GM18951 (cell line): Measurements from ENCODE around the gene MYOF.
"Not testable (repeated sequence)": the region's sequence is repeated elsewhere in the genome, so short reads cannot be mapped to it uniquely, and the experiment has no call there.

Experiments
- POLR2A ChIP-seq: IDR thresholded peaks from 4 replicates; pipeline ENCODE4 v1.6.1; 2011; ENCODE audit warnings: mild to moderate bottlenecking; ENCODE audit not compliant: insufficient read length, insufficient read depth; ENCODE audit errors: extremely low read depth
- in situ Hi-C: fragments of 300-500 bp; cut with MboI; formaldehyde crosslinking; loops from one replicate; pipeline ENCODE4 v1.12.0; 2022; ENCODE audit warnings: low sequenced_read_pairs, mixed read lengths, inconsistent platforms; ENCODE audit not compliant: unreplicated experiment

MYOF gene

DNA sequence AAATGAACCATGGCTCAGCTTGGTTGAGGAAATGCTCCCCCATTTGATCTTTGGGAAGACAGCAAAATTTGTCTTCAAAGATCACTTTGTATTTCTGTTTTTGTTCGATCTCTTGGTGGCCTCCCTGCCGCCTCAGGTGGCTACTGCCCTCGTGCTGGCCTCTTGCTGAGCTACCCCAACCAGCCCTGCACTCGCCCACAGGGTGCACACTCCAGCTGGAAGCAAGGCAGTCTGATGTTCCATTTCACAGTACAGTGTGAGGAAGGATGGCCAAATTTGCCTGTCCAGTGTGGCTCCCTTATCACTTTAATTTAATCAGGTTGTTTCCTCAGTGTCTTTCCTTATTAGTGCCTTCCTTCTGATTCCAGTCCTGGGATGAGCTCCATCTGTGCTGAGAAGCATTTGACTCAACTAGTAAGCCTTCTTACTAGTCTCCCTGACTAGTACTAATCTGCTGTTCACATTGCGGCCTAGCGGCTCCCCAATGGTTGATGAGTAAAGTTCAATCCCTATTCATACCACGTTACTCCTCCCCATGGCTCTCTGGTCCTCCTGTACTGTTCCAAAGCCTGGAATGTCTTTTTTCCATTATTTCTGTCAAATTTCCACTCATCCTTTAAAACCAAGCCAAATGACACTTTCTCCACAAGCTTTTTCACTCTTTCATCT is 8.2 kb downstream of the MYOF start:
- in situ Hi-C loops = no loop called here
- TF ChIP-seq POLR2A = no peak

DNA sequence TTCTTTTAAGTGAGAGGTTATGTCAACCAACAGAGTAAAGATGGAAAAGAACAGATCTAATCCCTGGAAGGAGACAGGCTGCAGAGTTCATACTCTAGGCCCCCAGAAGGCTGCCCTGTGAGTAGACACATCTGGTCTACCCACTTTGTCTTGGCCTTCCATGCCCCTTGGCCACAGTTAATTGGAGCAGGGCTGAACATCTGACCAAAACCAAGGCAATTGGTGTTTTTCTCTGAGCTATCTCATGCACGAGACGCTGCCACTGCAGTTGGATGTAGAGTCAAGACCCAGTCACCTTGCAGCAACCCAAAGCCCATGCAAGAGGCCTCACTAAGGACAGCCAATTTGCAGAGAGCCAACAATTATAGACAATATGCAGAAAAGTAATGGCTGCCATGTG is 9.0 kb downstream of the MYOF start:
- in situ Hi-C loops = no loop called here

DNA sequence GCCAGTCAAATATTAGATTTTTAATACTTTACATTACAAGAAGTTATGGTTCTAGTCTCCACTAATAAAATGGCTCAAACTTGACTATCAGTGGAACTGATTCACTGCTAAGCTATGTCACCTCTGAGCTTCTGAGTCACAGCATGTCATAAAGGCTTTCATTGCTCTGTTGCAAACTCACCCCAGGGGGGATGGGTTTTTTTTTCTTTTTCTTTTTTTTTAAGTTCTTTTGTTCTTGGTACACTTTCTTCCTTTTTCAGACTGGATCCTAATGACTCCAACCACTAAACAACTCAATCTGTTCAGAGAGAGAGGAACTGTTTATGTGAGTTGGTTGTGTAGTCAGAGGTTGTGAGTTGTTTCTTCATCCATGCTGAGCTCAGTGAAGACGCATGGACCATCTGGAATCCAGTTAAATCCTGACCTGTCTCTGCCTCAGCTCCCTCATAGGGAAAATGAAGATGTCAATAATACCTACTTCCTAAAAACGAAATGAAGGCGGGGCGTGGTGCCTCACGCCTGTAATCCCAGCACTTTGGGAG is 11.0 kb downstream of the MYOF start:
- in situ Hi-C loops = no loop called here

More for the DNA sequence above, 9.0 kb downstream of the MYOF start:
- no peak for TF ChIP-seq POLR2A

DNA sequence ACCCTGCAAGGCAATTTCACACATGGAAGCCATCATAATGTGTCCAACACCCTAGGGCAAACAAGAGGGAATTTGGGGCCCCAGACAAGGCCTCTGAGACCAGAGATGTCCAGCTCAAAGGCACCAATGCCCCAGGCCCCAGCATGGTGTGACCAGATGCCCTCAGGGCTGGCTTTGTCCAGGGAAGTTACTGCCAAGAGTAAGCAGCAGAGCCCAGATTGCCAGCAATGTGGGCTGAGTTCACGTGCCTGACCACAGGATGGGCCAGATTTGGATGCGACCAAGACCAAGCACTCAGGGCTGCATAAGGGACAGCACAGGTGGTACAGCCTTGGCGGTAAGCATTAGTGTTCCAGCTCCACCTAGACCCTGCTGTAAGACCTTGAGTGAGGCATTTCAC is 12.7 kb downstream of the MYOF start:
- in situ Hi-C loops = no loop called here
- no peak for TF ChIP-seq POLR2A

More for the DNA sequence above, 11.0 kb downstream of the MYOF start:
- TF ChIP-seq POLR2A = no peak

DNA sequence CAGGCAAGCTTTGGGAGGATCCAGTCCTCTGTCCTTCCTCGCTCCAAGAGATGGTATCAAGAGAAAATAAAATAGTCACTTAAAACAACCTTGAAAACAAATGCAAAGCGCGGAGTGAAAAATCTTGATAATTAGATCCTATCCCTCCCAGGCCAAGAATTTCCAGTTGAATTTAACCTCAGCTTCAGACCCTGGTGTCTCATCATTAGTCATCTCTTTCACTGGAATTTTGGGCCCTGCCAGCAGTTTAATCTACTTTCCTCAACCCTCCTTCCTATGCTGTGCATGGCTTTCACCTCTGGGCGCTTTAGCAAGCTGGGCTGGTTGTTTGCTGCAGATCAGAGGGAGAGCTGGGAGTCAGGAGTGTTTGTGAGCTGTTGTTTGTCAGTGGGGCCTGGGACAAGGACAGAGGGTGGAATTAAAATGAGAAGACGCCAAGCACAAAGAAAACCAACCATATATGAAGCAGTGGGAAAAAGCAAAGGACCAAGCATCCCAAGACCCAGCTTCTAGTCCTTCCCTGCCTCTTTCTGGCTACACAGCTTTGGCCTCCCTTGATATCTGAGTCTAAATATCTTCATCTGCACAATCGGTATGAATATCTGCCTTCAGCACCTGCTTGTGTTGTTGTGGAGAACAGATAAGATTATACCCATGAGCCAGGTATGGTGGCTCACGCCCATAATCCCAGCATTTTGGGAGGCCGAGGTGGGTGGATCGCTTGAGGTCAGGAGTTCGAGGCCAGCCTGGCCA is 13.5 kb downstream of the MYOF start:
- TF ChIP-seq POLR2A = no peak
- in situ Hi-C loops = no loop called here

DNA sequence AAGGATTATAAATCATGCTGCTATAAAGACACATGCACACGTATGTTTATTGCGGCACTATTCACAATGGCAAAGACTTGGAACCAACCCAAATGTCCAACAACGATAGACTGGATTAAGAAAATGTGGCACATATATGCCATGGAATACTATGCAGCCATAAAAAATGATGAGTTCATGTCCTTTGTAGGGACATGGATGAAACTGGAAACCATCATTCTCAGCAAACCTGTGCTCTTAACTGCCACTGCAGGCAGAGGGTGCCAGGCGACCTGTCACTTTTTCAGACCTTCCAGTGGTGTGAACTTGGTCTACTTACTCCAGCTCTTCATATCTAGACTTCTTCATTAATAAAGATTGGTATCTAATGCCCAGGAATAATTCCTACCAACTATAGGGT is 14.5 kb downstream of the MYOF start:
- in situ Hi-C loops = not testable (repeated sequence)

DNA sequence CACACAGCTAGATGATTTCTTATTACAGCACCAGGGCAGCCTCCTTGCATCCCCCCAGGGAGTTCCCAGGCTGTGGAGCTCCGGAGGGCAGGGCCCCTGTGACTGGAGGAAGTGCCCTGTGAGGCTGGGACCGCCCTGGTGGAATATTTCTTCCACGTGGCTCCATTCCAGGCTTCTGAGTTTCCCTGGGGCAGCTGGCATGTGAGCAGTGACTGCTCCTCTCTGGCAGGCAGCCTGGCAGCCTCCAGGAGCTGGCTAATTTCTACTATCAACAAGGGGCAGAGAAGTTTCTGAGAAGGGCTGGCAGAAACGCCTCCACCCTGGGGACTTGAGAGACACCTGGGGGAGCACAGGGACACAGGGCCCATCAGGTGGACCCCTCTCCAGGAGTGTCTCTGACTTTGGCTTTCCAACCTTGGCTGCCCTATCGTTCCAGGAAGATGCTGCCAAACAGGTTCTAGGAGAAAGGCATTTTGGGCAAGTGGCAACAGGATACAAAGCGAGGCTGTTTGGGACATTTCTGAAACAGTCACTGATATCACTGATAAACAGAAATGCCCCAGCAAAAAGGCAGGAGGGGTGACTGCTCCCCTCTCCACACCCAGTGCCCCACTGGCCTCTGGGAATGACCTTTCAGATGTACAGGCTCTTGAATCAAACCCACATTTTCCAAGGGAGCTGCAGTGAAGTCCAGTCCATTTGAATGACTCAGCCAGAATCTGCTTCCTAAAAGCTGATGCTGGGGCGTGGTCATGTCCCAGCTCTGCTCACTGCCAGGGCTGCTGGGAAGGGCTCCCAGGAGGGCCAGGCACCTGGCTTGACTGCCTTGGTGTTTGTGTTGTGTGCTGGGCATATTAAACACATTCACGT is 16.1 kb downstream of the MYOF start:
- in situ Hi-C loops = no loop called here
- TF ChIP-seq POLR2A = no peak

DNA sequence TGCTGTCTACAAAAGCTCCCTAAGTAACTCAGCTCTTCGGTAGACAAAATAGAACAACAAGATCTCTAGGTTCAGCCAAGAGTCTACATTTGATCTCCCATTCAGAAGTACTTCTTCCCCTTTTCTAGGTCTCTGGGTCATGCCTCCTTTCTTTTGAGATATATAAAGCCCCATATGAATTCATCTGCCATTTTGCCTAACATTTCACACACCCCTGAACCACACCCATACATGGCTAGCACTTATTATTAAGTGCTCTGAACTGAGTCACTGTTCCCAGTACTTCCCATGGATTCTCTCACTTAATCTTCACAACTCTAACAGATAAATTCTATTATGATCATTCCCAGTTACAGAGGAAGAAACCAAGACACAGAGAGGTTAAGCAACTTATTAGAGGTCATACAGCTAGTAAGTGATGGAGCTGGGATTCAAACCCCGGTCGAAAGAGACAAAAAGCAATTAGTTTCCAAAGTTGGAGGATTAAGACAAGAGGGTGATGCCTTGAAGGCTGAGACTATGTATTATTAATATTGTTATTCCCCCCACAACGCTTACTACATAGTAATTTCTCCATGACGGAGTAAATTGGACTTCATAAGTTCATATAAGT is 17.3 kb downstream of the MYOF start:
- TF ChIP-seq POLR2A = no peak
- in situ Hi-C loops = no loop called here

DNA sequence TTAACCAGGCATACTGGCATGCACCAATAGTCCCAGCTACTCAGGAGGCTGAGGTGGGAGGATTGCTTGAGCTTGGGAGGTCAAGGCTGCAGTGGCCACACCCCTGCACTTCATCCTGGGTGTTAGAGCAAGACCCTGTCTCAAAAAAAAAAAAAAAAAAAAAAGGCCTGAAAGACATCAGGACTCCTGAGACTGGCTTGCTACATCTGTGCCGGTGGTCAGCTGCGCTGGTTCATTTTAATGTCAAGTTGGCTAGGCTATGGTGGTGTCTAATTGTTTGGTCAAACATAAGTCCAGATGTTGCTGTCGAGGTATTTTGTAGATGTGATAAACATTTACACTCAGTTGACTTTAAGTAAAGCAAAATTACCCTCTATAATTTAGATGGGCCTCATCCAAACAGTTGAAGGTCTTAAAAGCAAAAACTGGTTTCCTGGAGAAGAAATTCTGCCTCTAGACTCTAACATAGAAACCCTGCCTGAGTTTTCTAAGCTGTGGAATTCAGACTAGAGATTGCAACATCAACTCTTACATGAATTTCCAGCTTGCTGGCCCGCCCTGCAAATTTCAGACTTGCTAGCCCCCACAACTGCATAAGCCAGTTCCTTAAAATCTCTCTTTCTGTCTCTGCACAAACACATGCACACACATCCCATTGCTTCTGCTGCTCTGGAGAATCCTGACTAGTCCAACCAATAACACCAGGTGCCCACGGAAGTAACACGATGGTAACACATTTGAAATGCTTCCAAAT is 18.2 kb downstream of the MYOF start:
- TF ChIP-seq POLR2A = no peak
- in situ Hi-C loops = no loop called here

DNA sequence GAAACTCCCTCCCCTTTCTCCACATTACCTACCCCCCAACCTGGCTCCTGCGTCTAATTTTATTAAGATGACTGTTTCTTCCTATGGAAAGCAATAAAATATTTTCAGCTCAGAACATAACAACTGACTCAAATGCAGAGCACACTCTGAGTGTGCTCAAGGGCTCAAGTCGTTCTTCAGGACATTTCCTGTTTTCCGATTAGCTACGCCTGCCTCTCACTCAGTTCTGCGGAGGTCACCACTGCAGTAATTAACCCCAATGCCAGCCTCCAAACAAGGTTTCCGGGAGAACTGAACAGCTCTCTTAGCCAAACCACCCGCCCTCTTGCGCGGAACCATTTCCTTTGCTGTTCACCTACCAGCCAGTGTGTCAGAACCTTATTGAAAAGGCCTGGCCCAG is 19.3 kb downstream of the MYOF start:
- in situ Hi-C loops = no loop called here
- TF ChIP-seq POLR2A = no peak

DNA sequence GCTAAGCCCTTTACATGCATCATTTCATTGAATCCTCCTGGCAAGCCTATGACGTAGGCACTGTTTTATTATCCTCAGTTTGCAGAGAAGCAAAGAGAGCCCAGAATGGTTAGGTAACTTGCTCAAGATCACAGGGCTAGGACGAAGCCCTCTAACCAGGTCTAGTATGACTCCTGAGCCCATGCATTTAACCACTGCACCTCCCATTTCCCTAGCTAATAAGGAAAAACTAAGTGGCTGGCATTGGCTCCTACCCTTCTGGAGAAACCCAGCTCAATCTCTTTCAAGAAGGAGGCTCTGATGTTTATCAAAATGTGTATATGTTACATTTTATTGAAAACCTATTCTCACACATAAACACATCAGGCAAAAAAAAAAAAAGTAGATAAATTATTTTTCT is 19.8 kb downstream of the MYOF start:
- no peak for TF ChIP-seq POLR2A
- in situ Hi-C loops = no loop called here

DNA sequence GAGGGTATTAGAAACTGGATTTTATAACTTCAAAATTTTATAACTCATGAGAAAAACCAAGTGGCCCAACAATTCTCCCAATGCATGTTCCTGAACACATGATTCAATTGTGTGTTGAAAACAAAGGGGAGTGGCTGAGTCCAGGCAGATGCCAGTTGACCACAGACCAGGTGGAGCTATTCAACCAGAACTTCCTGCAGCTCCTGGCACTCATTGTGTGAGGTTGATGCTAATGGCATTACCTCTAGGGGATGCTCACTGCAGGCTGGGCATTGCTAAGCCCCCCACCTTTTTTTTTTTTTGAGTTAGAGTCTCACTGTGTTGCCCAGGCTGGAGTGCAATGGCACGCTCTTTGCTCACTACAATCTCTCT is 20.3 kb downstream of the MYOF start:
- in situ Hi-C loops = no loop called here
- no peak for TF ChIP-seq POLR2A
